Measurements from ENCODE around the gene AAK1. TPM values are rescaled to one million over a fixed set of nuclear protein-coding genes. Genes with fewer than 3 reads are reported as not detected.
A peak's percentile ranks its signal among the peaks of the same experiment; 100 is the strongest.

AAK1 gene
- total and polyA plus RNA-seq, 7 experiments from 2014 or later = 71.5 to 253 (median 191) TPM

DNA sequence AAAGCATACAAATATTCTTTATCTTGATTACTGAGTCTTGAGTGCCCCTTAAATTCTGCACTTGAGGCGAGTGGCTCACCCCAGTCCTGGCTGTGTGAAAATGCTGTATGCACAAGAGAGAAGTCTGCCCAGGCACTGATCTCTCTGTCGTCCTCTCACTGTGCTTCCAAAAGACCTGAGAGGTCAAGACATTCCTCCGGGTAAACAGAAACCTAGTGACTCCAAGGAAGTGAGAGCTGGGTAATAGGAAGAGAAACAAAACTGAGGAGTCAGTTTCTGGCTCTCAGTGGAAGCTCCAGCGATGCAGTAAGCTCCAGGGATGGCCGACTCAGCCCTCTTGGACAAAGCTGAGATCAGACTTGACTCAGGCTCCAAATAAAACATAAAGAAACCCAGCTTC, 70.9 kb downstream of the AAK1 start:
- no peaks in the 10 kb centered on the region for H3K27me3 ChIP-seq (ENCODE audit: control insufficient read depth in 2 of 2, insufficient read depth in 2 of 2, low read length in 2 of 2)
- H3K4me3 ChIP-seq (ENCODE audit: low read length) = no peak overlapping the region
- H3K9me3 Mint-ChIP-seq = peaks cover 0 to 1% (median 0%) of the 10 kb centered on the region in 11 donors
- no peaks in the 10 kb centered on the region for H3K27me3 Mint-ChIP-seq
- peaks cover 3 to 7% (median 5%) of the 10 kb centered on the region in 5 donors for H3K36me3 Mint-ChIP-seq
- H3K27ac ChIP-seq (ENCODE audit: low read depth, low read length) = no peak overlapping the region
- intact Hi-C loops (cut with micrococcal nuclease) = loop anchor here (1.0 to 5.0 kb wide), 2 partner anchors 7 to 70 kb away; partner anchors contain the start of gene AAK1 (in 1 of the 2)
- peaks cover 37 to 52% of the 10 kb centered on the region in 2 donors for H3K4me1 ChIP-seq (ENCODE audit: control insufficient read depth in 2 of 2, insufficient read depth in 2 of 2, low read length in 2 of 2)
- ChIA-PET POLR2A (interaction anchor here (1.0 kb wide), 1 partner anchor 72 kb away, joined by 3 read pairs; no protein-coding TSS in a partner anchor), CTCF (interaction anchor here (0.6 kb wide), 1 partner anchor 126 kb away, joined by 3 read pairs; no protein-coding TSS in a partner anchor)
- ATAC-seq = no peak
- H3K9me3 ChIP-seq (ENCODE audit: control insufficient read depth in 2 of 3, low read length in 3 of 3) = no peaks in the 10 kb centered on the region
- H3K4me3 Mint-ChIP-seq = peak overlapping the region in 5 of 10 donors; percentile 30 to 55 (median 54)
- no peaks in the 10 kb centered on the region for H3K36me3 ChIP-seq (ENCODE audit: control insufficient read depth in 2 of 3, insufficient read depth in 3 of 3, low read length in 3 of 3)
- peak overlapping the region; percentile 33 to 89 (median 75) for H3K27ac Mint-ChIP-seq
- no peak for DNase-seq
- peaks cover 53 to 95% (median 85%) of the 10 kb centered on the region in 7 donors for H3K4me1 Mint-ChIP-seq

DNA sequence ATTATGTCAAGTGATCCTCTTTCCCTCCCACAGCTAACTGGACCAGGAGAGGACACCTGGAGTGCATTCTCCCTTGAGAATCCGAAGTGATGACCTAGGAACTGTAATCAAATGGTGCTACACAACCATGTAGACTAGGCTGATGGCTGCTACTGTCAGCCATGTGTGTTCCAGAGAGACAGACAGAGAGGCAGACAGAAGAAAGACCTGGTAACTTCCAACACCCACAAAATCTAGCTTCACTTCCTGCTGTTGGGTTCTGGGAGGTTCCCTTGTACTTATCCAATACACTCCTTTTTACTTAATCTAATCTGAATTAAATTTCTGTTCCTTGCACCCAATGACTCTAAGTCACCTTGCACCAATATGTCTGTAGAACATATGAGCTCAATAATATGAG, 72.3 kb downstream of the AAK1 start:
- peak overlapping the region; percentile 16 for H3K27ac ChIP-seq (ENCODE audit: low read depth, low read length)
- CTCF ChIA-PET = interaction anchor here (0.6 kb wide), 1 partner anchor 143 kb away, joined by 3 read pairs; no protein-coding TSS in a partner anchor
- no peaks in the 10 kb centered on the region for H3K27me3 ChIP-seq (ENCODE audit: control insufficient read depth in 2 of 2, insufficient read depth in 2 of 2, low read length in 2 of 2)
- POLR2A ChIA-PET = interaction anchor here (1.0 kb wide), 1 partner anchor 11 kb away, joined by 3 read pairs; no protein-coding TSS in a partner anchor
- ATAC-seq = peak; percentile 59
- Mint-ChIP-seq H3K4me3 (peak overlapping the region in 8 of 10 donors; percentile 34 to 64 (median 58)), H3K36me3 (peaks cover 3 to 7% (median 5%) of the 10 kb centered on the region in 5 donors), H3K27ac (peak overlapping the region in 8 of 9 donors; percentile 57 to 94 (median 80)), H3K27me3 (no peaks in the 10 kb centered on the region), H3K4me1 (peaks cover 55 to 95% (median 85%) of the 10 kb centered on the region in 7 donors), H3K9me3 (peaks cover 0 to 1% (median 0%) of the 10 kb centered on the region in 11 donors)
- no peak overlapping the region for H3K4me3 ChIP-seq (ENCODE audit: low read length)
- no peaks in the 10 kb centered on the region for H3K36me3 ChIP-seq (ENCODE audit: control insufficient read depth in 2 of 3, insufficient read depth in 3 of 3, low read length in 3 of 3)
- intact Hi-C loops (cut with micrococcal nuclease) = loop anchor here in 1 of 2 donors (5.0 kb wide), 1 partner anchor 71 kb away; the partner anchor contains the start of gene AAK1
- H3K9me3 ChIP-seq (ENCODE audit: control insufficient read depth in 2 of 3, low read length in 3 of 3) = no peaks in the 10 kb centered on the region
- DNase-seq = no peak
- peaks cover 33 to 51% of the 10 kb centered on the region in 2 donors for H3K4me1 ChIP-seq (ENCODE audit: control insufficient read depth in 2 of 2, insufficient read depth in 2 of 2, low read length in 2 of 2)

DNA sequence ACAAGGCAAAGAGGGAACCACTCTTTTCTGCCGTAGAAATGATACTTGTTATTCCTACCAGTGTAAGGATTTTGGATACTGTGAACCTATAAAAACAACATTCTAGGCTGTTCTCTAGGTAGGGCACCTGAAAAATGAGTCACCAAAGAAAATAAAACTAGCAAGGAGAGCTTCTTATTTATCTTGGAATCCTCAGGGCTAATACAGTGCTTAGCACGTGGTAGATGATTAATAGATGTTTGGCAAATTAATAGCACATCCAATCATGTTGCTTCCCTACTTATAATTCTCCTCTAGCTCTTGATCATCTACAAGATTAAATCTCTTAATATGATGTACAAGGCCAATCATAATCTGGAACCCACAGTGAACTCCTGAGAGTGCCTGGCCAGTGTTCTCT, 73.1 kb downstream of the AAK1 start:
- DNase-seq = no peak
- Mint-ChIP-seq H3K27me3 (no peaks in the 10 kb centered on the region), H3K27ac (peak overlapping the region in 8 of 9 donors; percentile 57 to 94 (median 80)), H3K4me1 (peaks cover 58 to 95% (median 87%) of the 10 kb centered on the region in 7 donors), H3K36me3 (peaks cover 3 to 8% (median 5%) of the 10 kb centered on the region in 5 donors), H3K9me3 (peaks cover 0 to 1% (median 0%) of the 10 kb centered on the region in 11 donors), H3K4me3 (peak overlapping the region in 7 of 10 donors; percentile 20 to 64 (median 56))
- intact Hi-C loops (cut with micrococcal nuclease) = loop anchor here in 1 of 2 donors (5.0 kb wide), 1 partner anchor 72 kb away; the partner anchor contains the start of gene AAK1
- Histone ChIP-seq H3K27me3 (ENCODE audit: control insufficient read depth in 2 of 2, insufficient read depth in 2 of 2, low read length in 2 of 2) (no peaks in the 10 kb centered on the region), H3K36me3 (ENCODE audit: control insufficient read depth in 2 of 3, insufficient read depth in 3 of 3, low read length in 3 of 3) (no peaks in the 10 kb centered on the region), H3K9me3 (ENCODE audit: control insufficient read depth in 2 of 3, low read length in 3 of 3) (no peaks in the 10 kb centered on the region), H3K4me1 (ENCODE audit: control insufficient read depth in 2 of 2, insufficient read depth in 2 of 2, low read length in 2 of 2) (peaks cover 38 to 58% of the 10 kb centered on the region in 2 donors), H3K27ac (ENCODE audit: low read depth, low read length) (peak overlapping the region; percentile 16), H3K4me3 (ENCODE audit: low read length) (no peak overlapping the region)
- ChIA-PET POLR2A (interaction anchor here (0.7 to 1.0 kb wide), 2 partner anchors 12 to 124 kb away, joined by 3 read pairs; no protein-coding TSS in a partner anchor), CTCF (interaction anchor here (0.7 to 1.0 kb wide), 3 partner anchors 10 to 154 kb away, joined by 3 read pairs; no protein-coding TSS in a partner anchor)
- ATAC-seq = no peak

DNA sequence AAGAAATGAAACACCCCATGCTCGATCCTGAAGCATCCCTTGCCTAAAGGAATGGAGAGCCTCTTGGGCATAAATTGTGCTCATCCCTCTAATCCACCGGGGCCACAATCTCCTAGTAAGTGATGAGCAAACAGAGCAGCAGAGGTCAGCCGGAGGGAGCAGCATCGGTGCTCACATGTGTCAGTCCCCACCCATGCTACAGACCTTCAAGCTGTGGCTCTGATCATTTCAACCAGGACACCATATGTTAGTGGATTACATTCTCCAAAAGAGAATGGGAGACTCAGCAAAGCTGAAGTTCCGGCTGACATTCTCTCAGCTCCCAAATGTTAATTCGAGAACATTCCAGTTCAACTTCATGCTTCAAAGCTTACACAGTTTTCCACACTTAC, 75.6 kb downstream of the AAK1 start:
- H3K36me3 Mint-ChIP-seq = peaks cover 4 to 10% (median 7%) of the 10 kb centered on the region in 5 donors
- Histone ChIP-seq H3K27ac (ENCODE audit: low read depth, low read length) (no peak overlapping the region), H3K36me3 (ENCODE audit: control insufficient read depth in 2 of 3, insufficient read depth in 3 of 3, low read length in 3 of 3) (peaks cover 0 to 5% (median 0%) of the 10 kb centered on the region in 3 experiments), H3K27me3 (ENCODE audit: control insufficient read depth in 2 of 2, insufficient read depth in 2 of 2, low read length in 2 of 2) (no peaks in the 10 kb centered on the region), H3K9me3 (ENCODE audit: control insufficient read depth in 2 of 3, low read length in 3 of 3) (no peaks in the 10 kb centered on the region), H3K4me1 (ENCODE audit: control insufficient read depth in 2 of 2, insufficient read depth in 2 of 2, low read length in 2 of 2) (peaks cover 51 to 76% of the 10 kb centered on the region in 2 donors), H3K4me3 (ENCODE audit: low read length) (no peak overlapping the region)
- DNase-seq = no peak
- POLR2A ChIA-PET = no interaction called here
- CTCF ChIA-PET = interaction anchor here (1.1 to 4.4 kb wide), 3 partner anchors 14 to 76 kb away, joined by 3 to 48 read pairs (median 5); no protein-coding TSS in a partner anchor
- peak overlapping the region in 9 of 10 donors; percentile 3 to 82 (median 30) for H3K4me3 Mint-ChIP-seq
- peak overlapping the region; percentile 26 to 94 (median 76) for H3K27ac Mint-ChIP-seq
- no peaks in the 10 kb centered on the region for H3K27me3 Mint-ChIP-seq
- peaks cover 67 to 97% (median 93%) of the 10 kb centered on the region in 7 donors for H3K4me1 Mint-ChIP-seq
- peaks cover 0 to 1% (median 0%) of the 10 kb centered on the region in 11 donors for H3K9me3 Mint-ChIP-seq
- no peak for ATAC-seq
- intact Hi-C loops (cut with micrococcal nuclease) = loop anchor here in 1 of 2 donors (2.0 to 5.0 kb wide), 3 partner anchors 15 to 53 kb away; no protein-coding TSS in a partner anchor

DNA sequence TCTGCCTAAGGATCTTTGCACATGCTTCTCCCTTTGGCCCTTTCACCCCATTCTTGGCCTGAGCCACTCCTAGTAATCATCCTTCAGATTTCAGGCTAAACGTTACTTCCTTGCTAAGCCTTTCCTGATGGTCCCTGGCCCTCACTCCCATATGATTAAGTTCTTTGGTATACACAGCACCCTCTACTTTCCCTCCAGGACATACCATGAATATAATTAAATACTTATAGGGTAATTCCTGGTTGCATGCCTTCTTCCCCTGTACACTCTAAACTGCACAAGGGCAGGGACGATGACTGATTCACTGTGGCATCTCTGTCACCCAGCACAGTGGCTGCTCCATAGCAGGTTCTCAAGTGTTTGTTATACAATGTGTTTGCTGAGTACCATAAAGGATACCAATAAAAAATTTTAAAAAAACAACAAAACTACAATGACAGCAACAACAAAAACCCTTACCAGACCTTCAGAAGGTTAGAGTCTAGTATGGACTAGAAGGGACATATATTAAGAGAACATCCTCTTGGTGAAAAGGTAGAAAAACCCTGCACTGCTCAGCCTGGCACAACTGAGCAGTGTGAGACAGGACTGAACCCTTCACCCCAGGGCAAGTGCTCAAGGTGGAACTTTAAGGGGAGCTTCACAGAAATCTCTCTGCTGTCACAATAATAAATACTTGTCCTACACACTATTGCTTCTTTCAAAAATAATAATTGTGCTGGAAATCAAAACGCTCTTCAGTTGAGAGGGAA, 76.2 kb downstream of the AAK1 start:
- H3K27me3 ChIP-seq (ENCODE audit: control insufficient read depth in 2 of 2, insufficient read depth in 2 of 2, low read length in 2 of 2) = no peaks in the 10 kb centered on the region
- peaks cover 4 to 10% (median 8%) of the 10 kb centered on the region in 5 donors for H3K36me3 Mint-ChIP-seq
- no peak overlapping the region for H3K4me3 ChIP-seq (ENCODE audit: low read length)
- H3K4me1 Mint-ChIP-seq = peaks cover 66 to 97% (median 94%) of the 10 kb centered on the region in 7 donors
- intact Hi-C loops (cut with micrococcal nuclease) = loop anchor here in 1 of 2 donors (2.0 to 5.0 kb wide), 3 partner anchors 15 to 53 kb away; no protein-coding TSS in a partner anchor
- peak overlapping the region; percentile 56 for H3K27ac ChIP-seq (ENCODE audit: low read depth, low read length)
- peak overlapping the region in 9 of 10 donors; percentile 16 to 82 (median 55) for H3K4me3 Mint-ChIP-seq
- DNase-seq = no peak
- POLR2A ChIA-PET = interaction anchor here (1.1 to 1.4 kb wide), 2 partner anchors 9 to 130 kb away, joined by 4 read pairs; partner anchors contain the start of gene NFU1
- peaks cover 0 to 6% (median 0%) of the 10 kb centered on the region in 3 experiments for H3K36me3 ChIP-seq (ENCODE audit: control insufficient read depth in 2 of 3, insufficient read depth in 3 of 3, low read length in 3 of 3)
- no peak for ATAC-seq
- no peaks in the 10 kb centered on the region for H3K27me3 Mint-ChIP-seq
- peak overlapping the region; percentile 56 to 94 (median 76) for H3K27ac Mint-ChIP-seq
- peaks cover 46 to 73% of the 10 kb centered on the region in 2 donors for H3K4me1 ChIP-seq (ENCODE audit: control insufficient read depth in 2 of 2, insufficient read depth in 2 of 2, low read length in 2 of 2)
- H3K9me3 ChIP-seq (ENCODE audit: control insufficient read depth in 2 of 3, low read length in 3 of 3) = no peaks in the 10 kb centered on the region
- CTCF ChIA-PET = interaction anchor here (1.2 to 4.4 kb wide), 9 partner anchors 10 to 252 kb away, joined by 3 to 48 read pairs (median 18); partner anchors contain the start of gene AAK1
- peaks cover 0 to 1% (median 0%) of the 10 kb centered on the region in 11 donors for H3K9me3 Mint-ChIP-seq

DNA sequence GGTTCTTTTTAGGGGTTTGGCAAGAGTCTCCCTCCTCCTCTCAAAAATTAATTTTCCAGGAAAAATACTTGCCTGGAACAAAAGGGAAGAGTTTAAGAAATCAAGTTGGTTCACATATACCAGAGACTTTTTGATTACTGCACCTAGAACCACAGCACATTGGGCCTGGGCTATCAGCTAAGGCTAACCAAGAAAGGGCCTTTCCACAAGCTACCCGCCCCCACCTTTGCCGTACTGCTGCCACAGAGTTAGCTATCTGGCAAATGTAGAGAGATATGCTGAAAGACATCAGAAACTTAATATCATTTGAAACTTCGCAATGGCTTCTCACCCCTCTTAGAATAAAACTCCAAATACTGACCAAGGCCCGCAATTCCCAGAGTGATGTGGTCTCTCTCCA, 76.9 kb downstream of the AAK1 start:
- DNase-seq (peak in 1 of 9 donors; percentile 21), ATAC-seq (no peak)
- peaks cover 0 to under 1% (median 0%) of the 10 kb centered on the region in 11 donors for H3K9me3 Mint-ChIP-seq
- peak overlapping the region; percentile 56 for H3K27ac ChIP-seq (ENCODE audit: low read depth, low read length)
- H3K27me3 Mint-ChIP-seq = no peaks in the 10 kb centered on the region
- POLR2A ChIA-PET = interaction anchor here (1.1 to 3.8 kb wide), 6 partner anchors 10 to 263 kb away, joined by 3 to 31 read pairs (median 4); partner anchors contain the start of genes AAK1, GMCL1 and NFU1
- peaks cover 0 to 8% (median 0%) of the 10 kb centered on the region in 3 experiments for H3K36me3 ChIP-seq (ENCODE audit: control insufficient read depth in 2 of 3, insufficient read depth in 3 of 3, low read length in 3 of 3)
- H3K4me3 ChIP-seq (ENCODE audit: low read length) = no peak overlapping the region
- CTCF ChIA-PET = interaction anchor here (0.6 to 4.4 kb wide), 13 partner anchors 9 to 252 kb away, joined by 3 to 48 read pairs (median 12); partner anchors contain the start of gene AAK1
- no peaks in the 10 kb centered on the region for H3K27me3 ChIP-seq (ENCODE audit: control insufficient read depth in 2 of 2, insufficient read depth in 2 of 2, low read length in 2 of 2)
- peaks cover 4 to 11% (median 8%) of the 10 kb centered on the region in 5 donors for H3K36me3 Mint-ChIP-seq
- H3K4me1 Mint-ChIP-seq = peaks cover 68 to 99% (median 96%) of the 10 kb centered on the region in 7 donors
- no peaks in the 10 kb centered on the region for H3K9me3 ChIP-seq (ENCODE audit: control insufficient read depth in 2 of 3, low read length in 3 of 3)
- peaks cover 44 to 75% of the 10 kb centered on the region in 2 donors for H3K4me1 ChIP-seq (ENCODE audit: control insufficient read depth in 2 of 2, insufficient read depth in 2 of 2, low read length in 2 of 2)
- H3K4me3 Mint-ChIP-seq = peak overlapping the region in 8 of 10 donors; percentile 16 to 82 (median 62)
- peak overlapping the region in 8 of 9 donors; percentile 19 to 94 (median 76) for H3K27ac Mint-ChIP-seq
- intact Hi-C loops (cut with micrococcal nuclease) = loop anchor here in 1 of 2 donors (2.0 to 5.0 kb wide), 3 partner anchors 16 to 54 kb away; no protein-coding TSS in a partner anchor
